GM21447 (cell line): Measurements from ENCODE around the gene KLHL8.
"Not testable (repeated sequence)": the region's sequence is repeated elsewhere in the genome, so short reads cannot be mapped to it uniquely, and the experiment has no call there.

Experiments
- ATAC-seq: cut with Tn5 transposase; IDR thresholded peaks from one replicate; pipeline ENCODE4 v1.9.1; 2021; ENCODE audit not compliant: unreplicated experiment

Gene KLHL8

DNA sequence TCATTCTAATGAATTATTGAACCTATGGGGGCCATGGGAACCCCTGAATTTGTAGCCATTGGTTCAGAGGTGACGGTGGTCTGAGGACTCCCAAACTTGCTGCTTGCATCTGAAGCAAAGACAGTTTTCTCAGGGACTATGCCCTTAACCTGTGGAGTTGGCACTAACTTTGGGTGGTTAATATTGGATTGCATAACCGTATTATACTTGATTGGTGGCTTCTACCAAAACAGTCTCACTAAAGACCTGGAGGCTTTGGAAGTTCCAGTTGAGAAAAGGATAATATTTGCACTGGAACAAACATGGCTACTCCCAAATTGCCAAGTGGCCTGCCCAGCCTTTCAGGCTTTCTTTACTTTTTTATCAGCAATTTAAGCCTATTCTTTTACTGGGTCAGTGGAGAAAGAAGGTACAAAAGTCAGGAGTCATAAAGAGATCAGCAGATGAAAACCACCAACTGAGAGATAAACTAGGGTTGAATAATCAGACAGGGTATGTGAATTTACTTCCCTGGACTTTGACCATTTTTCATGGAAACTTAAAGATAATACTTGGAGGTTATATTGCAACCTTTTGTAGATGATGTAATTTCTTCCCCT, 7.9 kb upstream of the KLHL8 start:
- ATAC-seq = no peak

DNA sequence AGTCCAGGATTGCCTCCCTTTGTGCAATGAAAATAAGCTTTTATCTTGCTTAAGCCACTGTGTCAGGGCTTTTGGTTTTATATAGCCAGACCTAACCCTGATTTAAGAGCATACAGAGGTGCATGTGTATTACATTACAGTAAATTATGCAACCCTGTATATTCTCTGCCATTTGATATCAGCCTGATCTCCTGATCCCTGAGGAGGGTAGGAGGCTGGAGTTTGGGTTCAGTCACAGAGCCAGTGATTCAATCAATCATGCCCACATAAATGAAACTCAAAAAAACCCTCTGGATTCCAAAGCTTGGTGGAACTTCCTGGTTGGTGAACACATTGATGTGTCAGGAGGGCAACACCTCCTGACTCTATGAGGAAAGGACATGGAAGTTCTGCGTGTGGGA, 7.3 kb upstream of the KLHL8 start:
- no peak for ATAC-seq

DNA sequence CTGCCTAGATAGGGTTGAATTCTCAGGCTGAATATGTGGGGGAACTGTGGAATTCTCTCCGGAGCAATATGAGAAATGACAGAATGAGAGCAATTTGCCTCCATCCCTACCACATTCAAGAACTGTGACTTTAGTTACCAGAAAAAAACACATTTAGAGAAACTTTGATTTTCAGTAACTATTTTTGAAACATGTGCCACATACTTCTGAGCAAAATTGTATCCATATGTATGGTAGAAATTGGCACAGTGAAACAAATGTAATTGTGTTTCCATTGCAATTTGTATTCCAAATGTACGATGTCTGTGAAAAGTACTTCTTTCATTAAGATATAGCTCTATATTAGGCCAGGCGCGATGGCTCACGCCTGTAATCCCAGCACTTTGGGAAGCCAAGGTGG, 5.5 kb upstream of the KLHL8 start:
- no peak for ATAC-seq

DNA sequence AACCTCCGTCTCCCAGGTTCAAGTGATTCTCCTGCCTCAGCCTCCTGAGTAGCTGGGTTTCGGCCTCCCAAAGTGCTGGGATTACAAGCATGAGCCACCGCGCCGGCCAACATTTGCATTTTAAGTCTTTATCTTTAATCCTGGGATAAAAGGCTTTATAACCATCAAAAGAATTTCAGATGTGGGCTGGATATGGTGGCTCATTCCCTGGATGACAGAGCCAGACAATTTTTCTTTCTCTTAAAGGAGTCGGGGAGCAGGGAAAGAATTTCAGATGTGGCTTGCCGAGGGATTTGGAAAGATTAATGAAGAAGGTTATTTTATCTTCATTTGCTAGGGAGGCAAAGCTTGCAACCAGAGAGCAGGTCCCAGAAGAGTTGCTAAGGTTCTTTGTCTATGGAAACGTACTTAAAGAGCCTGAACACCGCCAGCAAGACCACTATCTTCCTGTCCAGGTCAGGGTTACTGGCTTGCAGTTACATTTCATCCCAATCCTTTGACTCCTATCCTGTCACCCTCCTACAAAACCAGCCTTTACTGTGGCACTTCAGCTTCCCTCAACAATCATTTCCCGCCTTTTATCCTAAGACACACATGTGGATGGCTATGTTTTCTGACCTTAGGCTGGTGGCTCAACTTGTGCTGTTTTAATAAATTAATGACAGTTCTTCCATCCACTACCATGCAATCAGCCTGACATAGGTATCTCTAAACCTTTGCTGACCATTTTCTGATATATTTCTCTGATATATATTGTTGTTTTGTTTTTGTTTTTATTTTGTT, 3.9 kb upstream of the KLHL8 start:
- ATAC-seq = no peak

DNA sequence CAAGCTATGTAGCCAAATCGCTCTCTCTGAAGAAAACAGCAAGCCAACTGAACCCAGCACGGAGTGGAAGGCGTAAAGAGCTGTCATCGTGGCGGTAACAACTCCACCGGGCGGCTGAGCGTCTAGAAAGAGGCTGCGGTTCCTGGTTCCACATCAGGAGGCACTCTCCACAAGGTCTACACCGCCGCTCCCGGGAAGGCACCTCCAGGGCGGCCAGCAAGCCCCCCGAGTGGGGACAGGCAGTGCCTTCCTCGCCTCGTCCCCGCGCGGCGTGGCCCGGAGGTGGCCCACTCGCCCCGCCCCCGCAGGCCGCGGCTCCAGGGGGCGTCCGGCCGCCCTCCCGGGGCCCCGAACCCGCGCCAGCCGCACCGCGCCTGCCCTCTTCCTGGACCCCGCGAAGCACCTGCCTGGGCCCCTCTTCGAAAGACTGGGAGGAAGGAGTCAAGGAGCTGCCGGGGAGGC, 755 bp downstream of the KLHL8 start:
- peak; percentile 41 for ATAC-seq

DNA sequence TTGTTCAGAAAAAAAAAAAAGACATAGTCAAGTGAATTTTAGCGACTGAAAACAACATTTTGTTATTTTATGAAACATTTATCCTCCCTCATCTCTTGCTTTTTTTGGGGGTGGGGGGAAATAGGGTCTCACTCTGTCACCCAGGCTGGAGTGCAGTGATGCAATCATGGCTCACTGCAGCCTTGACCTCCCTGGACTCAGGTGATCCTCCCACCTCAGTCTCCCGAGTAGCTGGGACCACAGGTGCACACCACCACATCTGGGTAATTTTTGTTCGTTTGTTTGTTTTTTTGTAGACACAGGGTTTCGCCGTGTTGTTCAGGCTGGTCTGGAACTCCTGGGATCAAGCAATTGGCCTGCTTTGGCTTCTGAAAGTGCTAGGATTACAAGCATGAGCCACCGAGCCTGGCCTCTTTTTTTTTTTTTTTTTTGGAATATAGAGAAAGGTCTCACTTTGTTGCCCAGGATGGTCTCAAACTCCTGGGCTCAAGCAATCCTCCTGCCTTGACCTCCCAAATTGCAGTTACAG, 3.1 kb downstream of the KLHL8 start:
- not testable (repeated sequence) for ATAC-seq

DNA sequence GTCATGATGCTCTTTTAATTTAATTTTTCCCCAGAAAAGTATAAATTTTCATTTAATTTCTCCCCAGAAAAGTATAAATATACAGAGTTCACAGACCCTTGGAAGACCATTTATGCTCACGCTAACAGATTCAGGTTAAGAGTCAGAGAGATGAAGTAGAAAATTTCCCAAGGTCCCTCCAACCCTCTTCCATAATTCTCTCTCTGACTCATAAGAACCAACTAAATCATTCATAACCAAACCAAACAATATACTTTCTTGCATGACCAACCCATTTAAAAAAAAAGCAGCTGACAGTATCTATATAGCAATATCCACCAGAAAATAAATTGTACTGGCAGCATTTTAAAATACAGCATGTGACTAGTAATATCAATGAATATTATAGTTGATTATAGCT, 3.9 kb downstream of the KLHL8 start:
- no peak for ATAC-seq

DNA sequence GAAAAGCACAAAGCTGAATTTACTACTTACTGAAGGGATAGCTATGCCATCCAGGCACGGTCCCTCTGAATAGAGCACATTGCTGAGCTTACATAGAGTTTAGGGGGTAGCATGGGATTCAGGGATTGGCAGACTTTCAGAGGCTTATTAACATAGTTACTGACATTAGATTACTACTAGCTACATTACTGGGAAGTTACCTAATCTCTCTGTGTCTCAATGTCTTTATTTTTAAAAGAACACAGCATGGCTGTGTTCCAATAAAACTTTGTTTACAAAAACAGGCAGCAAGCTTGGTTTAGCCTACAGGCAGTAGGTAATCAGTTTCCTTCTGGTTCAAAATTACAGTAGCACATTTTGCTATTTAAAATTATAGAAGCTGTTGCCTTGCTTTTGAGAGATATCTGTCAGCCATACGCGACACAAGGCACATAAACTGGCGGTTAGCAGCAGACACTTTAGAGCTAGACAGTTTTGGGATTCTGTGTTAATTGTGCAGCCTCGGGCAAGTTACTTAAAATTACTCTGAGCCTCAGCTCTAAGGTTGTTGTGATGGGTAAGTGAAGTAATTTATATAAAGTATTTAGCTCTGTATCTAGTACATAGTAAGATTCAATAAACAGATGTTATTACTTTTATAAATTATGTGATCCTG, 6.9 kb downstream of the KLHL8 start:
- no peak for ATAC-seq

DNA sequence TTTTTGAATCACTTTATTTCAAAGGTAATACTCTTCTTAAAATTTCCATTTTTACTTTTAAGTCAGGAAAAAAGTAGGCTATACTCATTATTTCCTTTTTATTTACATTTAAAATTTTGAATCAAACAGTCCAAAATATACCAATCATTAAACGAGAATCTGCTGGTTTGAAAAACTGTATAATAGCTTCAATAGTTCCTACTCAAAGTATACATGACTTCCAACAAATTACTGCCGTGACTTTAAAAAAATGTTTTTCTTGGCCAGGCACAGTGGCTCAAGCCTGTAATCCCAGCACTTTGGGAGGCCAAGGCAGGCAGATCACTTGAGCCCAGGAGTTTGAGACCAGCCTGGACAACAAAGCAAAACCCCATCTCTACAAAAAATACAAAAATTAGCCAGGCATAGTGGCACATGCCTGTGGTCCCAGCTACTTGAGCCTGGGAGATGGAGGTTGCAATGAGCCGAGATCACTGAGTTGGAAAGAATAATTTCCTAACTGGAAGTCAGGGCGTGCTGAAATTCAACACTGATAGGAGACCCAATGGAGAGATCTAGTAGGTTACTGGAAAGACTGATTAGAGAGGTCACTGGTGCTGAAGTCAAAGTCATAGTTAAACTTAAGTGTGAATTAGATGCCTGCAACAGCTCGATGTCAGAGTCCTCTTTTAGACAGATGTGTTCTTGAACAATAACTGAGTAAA, 9.0 kb downstream of the KLHL8 start:
- no peak for ATAC-seq

DNA sequence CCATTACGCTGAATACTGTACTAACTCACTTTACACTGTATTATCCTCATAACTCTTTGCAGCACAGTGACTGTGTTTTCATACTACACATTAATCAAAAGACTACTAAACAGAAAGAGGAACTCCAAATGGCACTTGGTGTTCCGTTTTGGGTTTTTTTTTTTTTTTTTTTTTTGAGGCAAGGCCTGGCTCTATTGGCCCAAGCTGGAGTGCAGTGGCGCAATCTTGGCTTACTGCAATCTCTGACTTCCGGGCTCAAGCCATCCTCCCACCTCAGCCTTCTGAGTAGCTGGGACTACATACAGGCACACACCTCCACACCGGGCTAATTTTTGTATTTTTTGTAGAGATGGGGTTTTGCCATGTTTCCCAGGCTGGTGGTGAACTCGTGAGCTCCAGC, 10.7 kb downstream of the KLHL8 start:
- peak; percentile 80 for ATAC-seq

DNA sequence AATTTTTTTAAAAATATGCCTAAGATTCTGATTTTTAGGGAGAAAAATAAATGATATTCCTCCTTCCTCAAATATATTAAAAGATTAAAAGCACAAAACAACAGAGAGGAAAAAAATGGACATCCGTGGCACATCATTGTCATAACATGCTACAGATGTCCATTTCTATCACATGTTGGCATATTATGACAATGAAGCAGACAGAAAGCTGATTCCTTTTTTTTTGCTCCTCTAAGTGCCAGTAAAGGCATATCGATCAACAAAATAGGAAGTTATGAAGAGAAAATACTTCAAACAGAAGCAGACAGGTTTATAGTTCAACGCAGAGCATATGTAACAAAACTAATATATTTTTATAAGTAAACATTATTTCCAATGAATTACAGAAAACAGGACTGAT, 11.2 kb downstream of the KLHL8 start:
- no peak for ATAC-seq

DNA sequence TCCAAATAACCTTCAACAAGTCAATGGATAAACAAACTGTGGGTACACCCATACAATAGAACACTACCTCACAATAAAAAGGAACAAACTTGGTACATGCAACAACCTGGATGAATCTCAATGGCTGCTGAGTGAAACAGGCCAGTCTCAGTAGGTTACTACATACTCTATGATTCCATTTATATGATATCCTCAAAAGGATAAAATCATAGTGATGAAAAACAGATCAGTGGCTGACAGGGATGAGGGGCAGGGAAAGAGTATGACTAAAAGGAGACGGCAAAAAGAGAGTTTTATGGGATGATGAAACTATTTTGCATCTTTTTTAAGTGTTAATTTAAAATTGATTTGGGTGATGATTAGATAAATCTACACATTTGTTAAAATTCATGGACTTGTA, 15.9 kb downstream of the KLHL8 start:
- ATAC-seq = no peak

DNA sequence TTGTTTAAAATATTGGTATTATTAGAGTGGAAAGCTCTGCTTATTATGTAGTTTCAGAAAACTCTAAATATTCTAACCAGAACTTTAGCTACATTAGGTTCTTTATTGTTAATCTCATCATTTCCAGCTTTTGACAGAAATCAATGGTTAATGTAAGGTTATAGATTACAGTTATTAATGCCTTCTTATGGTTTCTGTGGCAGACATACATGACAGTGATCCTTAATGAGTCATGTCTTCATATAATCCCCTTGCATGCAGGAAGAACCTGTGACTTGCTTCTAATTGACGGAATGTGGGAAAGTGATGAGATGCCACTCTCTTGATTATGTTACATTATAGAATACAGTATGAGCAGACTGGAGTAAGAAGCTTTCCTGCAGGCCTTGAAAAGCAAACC, 23.5 kb downstream of the KLHL8 start:
- ATAC-seq = no peak

DNA sequence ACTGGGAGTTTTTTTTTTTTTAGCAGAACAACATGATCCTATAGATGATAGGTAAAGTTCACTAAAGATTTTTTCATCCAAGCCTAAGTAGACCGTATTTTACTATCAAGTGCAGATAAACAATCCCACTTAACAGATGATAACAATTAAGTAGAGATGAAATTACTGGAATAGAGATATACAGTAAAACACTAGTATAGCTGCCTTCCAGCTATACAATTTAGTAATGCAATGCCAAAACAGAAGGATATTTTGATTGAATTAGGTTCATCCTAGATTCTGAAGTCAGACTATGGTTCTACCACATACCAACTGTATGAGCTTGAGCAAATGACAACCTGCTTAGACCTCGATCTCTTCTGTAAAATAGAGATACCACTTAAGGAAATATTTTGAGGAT, 24.3 kb downstream of the KLHL8 start:
- no peak for ATAC-seq

DNA sequence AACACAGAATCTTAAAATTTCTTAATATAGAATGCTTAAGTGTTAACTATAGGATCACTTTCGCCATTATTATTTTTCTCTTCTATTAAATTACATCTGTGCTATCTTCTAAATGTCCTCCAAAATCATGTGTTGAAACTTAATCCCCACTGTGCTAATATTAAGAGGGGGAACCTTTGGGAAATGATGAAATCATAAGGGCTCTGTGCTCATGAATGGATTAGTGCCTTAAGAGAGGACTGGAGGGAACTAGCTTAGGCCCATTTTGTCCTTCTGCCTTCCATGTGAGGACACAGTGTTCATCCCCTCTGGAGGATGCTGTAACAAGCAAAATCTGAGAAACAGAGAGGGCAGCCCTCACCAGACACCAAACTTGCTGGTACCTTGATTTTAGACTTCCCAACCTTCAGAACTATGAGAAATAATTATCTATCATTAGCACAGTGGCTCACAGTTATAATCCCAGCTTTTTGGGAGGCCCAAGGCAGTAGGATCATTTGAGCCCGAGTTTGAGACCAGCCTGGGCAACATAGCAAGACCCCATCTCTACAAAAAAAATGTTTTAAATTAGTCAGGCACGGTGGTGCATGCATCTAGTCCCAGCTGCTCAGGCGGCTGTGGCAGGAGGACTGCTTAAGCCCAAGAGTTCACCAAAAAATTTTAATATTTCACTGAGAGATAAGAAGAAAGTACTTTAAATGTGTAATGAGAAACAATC, 26.3 kb downstream of the KLHL8 start:
- ATAC-seq = no peak

DNA sequence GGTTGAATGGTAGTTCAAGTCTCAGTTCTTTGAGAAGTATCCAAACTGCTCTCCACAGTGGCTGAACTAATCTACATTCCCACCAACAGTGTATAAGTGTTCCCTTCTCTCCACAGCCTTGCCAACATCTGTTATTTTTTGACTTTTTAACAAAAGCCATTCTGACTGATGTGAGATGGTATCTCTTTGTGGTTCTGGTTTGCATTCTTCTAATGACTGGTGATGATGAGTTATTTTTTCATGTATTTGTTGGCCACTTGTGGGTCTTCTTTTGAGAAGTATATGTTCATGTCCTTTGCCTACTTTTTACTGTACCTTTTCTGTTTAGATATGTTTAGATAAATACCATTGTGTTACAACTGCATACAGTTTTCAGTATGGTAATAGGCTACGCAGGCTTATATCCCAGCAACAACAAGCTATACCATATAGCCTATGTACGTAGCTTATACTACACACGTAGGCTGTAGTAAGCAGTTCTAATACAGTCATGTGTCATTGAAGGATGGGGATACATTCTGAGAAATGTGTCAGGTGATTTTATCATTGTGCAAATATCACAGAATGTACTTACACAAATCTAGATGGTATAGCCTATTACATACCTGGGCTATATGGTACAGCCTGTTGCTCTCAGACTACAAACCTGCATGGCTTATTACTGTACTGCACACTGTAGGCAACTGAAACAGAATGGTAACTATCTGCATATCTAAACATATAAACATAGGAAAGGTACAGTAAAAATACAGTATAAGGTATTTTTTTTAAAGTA, 28.1 kb downstream of the KLHL8 start:
- ATAC-seq = no peak

DNA sequence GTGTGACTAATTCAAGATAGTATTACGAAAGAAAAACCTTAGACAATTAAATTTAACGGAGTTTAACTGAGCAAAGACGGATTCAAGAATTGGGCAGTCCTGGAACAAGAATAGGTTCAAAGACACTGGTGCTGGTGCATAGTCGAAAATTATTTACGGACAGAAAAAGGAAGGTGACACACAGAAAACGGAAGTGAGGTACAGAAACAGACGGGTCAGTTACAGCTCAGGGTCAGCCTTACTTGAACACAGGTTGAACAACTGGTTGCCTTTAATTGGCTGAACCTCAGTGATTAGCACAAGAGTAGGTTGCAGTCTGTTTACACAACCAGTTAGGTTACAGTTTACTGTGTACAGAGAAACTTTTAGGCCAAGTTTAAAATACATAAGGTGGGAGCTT, 31.5 kb downstream of the KLHL8 start:
- ATAC-seq = no peak

DNA sequence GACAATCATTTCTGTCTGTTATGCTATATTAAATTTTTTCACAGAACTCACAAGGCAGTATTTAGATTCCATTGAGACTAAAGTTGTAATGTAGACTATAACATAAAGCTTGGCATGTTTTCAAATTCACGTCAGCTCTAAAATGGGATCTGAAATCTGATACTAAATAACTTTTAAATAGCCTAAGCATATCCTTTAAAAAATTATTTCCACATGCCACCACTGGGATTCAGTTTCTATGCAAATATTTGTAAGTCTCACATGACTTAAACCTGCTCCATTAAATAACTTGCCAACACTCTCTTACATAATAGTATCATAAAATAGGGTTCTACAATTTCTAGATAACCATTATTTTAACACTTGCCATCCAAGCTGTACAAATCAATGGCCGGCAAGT, 32.4 kb downstream of the KLHL8 start:
- no peak for ATAC-seq

DNA sequence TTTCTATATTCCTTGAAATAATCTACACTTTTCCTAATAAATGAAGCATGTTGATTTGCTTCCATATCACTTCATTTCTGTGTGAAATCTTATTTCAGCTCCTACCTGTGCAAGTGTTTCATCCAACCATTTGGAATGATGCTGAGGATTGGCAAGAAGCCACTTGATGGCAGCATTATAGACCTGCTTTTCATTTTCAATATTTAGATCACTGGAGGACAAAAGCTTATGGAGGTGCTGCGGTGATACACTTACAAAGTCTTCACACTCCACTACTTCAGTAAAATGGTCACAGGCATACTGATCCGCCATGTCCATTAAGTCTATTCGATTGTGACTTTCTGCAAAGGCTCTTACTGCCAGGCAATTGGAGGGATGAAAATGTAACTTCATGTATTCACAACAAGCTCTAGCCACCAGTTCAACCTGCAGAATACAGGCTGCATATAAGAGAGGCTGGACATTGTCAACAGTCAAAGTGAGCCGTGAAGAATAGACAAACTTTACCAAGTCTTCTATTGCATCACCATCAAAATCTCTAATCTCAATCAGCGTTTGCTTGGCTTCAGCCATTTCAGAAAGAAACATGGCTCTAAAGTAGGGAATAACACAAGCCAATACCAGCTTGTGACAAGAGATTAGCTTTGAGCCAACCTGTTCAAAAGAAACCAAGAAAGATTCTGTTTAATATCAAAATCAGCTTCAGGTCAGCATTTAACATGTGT, 35.1 kb downstream of the KLHL8 start:
- no peak for ATAC-seq
